ENCODE results near the gene THOC1. TPM values are rescaled to one million over a fixed set of nuclear protein-coding genes. Genes with fewer than 3 reads are reported as not detected.

THOC1 gene
- total and polyA plus RNA-seq, 9 donors = 19.3 to 46.0 (median 35.6) TPM

DNA sequence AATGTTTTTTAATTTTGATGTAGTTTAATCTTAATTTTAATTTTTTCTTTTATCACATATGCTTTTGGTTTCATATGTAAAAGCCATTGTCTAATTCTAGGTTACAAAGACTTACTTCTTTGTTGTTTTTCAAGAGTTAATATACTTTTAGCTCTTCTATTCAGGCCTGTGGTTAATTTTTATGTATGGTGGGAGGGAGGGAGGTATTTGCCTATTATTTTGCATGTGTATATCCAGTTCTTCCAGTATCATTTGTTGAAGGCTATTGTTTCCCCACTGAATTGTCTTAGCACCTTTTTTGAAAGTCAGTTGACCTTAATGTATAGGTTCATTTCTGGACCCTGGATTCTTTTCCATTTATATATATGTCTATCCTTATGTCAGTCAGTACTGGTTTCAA is 86.1 kb downstream of the THOC1 start:
- H3K9me3 ChIP-seq = no peaks in the 10 kb centered on the region
- peaks cover 7% of the 10 kb centered on the region for H3K4me1 ChIP-seq (ENCODE audit: insufficient read depth)
- no peak for TF ChIP-seq EP300 (IDR thresholded peaks at IDR 0.05)
- no peak for TF ChIP-seq POLR2A (IDR thresholded peaks at IDR 0.05)
- TF ChIP-seq, protein P1, sequence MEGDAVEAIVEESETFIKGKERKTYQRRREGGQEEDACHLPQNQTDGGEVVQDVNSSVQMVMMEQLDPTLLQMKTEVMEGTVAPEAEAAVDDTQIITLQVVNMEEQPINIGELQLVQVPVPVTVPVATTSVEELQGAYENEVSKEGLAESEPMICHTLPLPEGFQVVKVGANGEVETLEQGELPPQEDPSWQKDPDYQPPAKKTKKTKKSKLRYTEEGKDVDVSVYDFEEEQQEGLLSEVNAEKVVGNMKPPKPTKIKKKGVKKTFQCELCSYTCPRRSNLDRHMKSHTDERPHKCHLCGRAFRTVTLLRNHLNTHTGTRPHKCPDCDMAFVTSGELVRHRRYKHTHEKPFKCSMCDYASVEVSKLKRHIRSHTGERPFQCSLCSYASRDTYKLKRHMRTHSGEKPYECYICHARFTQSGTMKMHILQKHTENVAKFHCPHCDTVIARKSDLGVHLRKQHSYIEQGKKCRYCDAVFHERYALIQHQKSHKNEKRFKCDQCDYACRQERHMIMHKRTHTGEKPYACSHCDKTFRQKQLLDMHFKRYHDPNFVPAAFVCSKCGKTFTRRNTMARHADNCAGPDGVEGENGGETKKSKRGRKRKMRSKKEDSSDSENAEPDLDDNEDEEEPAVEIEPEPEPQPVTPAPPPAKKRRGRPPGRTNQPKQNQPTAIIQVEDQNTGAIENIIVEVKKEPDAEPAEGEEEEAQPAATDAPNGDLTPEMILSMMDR (IDR thresholded peaks at IDR 0.05) = no peak
- H3K4me3 ChIP-seq = no peak overlapping the region
- H3K27me3 ChIP-seq = no peaks in the 10 kb centered on the region
- intact Hi-C loops (cut with DNase I) = no loop called here
- no peak overlapping the region for H3K27ac ChIP-seq
- H3K36me3 ChIP-seq = no peaks in the 10 kb centered on the region
- no peak for DNase-seq

DNA sequence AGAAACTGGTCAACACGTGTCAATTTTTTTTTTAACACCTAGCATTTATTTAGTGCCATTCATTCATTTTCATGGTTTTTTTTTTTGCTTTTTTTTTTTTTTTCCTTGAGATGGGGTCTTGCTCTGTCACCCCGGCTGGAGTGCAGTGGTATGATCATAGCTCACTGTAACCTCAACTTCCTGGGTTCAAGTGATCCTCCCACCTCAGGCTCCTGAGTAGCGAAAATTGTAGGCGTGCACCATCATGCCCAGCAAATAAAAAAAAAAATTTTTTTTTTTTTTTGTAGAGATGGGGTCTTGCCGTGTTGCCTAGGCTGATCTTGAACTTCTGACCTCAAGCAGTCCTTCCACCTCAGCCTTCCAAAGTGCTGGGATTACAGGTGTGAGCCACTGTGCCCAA is 88.3 kb downstream of the THOC1 start:
- no peak overlapping the region for H3K27ac ChIP-seq
- H3K4me3 ChIP-seq = no peak overlapping the region
- WGBS, 3 donors = 85 to 88% (median 85%) methylated on average over 5 of the region's 5 CpGs
- H3K4me1 ChIP-seq (ENCODE audit: insufficient read depth) = peaks cover 4% of the 10 kb centered on the region
- H3K9me3 ChIP-seq = no peaks in the 10 kb centered on the region
- no peaks in the 10 kb centered on the region for H3K36me3 ChIP-seq
- intact Hi-C loops (cut with DNase I) = no loop called here
- no peaks in the 10 kb centered on the region for H3K27me3 ChIP-seq
- no peak for DNase-seq
- TF ChIP-seq EP300 (IDR thresholded peaks at IDR 0.05) = no peak
- TF ChIP-seq, protein P1 (IDR thresholded peaks at IDR 0.05) = no peak
- TF ChIP-seq POLR2A (IDR thresholded peaks at IDR 0.05) = no peak

DNA sequence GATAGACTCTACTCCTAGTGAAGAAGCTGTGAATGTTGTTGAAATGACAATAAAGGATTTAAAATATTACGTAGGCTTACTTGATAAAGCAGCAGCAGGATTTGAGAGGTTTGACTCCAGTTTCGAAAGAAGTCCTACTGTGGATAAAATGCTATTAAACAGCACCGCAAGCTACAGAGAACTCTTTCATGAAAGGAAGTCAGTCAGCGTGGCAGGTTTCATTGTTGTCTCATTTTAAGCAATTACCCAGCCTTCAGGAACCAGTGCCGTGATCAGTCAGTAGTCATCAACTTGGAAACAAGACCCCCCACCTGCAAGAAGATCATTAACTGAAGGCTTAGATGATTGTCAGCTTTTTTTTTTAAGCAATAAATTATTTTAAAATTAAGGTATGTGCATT is 95.5 kb downstream of the THOC1 start:
- 90 to 95% (median 91%) methylated on average over 5 of the region's 5 CpGs for WGBS, 3 donors
- Histone ChIP-seq H3K4me3 (no peak overlapping the region), H3K27ac (no peak overlapping the region), H3K36me3 (no peaks in the 10 kb centered on the region), H3K4me1 (ENCODE audit: insufficient read depth) (no peaks in the 10 kb centered on the region), H3K27me3 (no peaks in the 10 kb centered on the region), H3K9me3 (no peaks in the 10 kb centered on the region)
- DNase-seq = no peak
- intact Hi-C loops (cut with DNase I) = no loop called here
- TF ChIP-seq, protein P1 (IDR thresholded peaks at IDR 0.05) = no peak
- TF ChIP-seq EP300 (IDR thresholded peaks at IDR 0.05) (no peak), POLR2A (IDR thresholded peaks at IDR 0.05) (no peak)

Other genes starting within 250 kb of the THOC1 start
- gene TUBB8B, start 218.4 kb downstream of the THOC1 start, total RNA-seq = under 1 TPM in 3 of 7 donors, not detected in 4; 0.26 to 0.73 (median 0.30) TPM
- 1 to 10 TPM in 1 of 2 donors, under 1 TPM in 1; 0.25 to 2.9 TPM for gene TUBB8B, start 218.4 kb downstream of the THOC1 start, polyA plus RNA-seq
- 10 to 100 TPM; 20.1 to 47.4 (median 40.1) TPM for gene USP14, start 109.5 kb downstream of the THOC1 start, total RNA-seq
- gene USP14, start 109.5 kb downstream of the THOC1 start, polyA plus RNA-seq = 10 to 100 TPM; 14.4 to 52.1 TPM
- 1 to 10 TPM in 6 of 7 donors, under 1 TPM in 1; 0.78 to 9.9 (median 5.9) TPM for gene COLEC12, start 232.7 kb upstream of the THOC1 start, total RNA-seq
- 10 to 100 TPM in 1 of 2 donors, 1 to 10 TPM in 1; 3.0 to 20.7 TPM for gene COLEC12, start 232.7 kb upstream of the THOC1 start, polyA plus RNA-seq